Activated T-cell treated with anti-CD3 and anti-CD28 coated beads, Interleukin-2, amount 50 U/mL, for 1 hour (primary cell): ENCODE data around the gene TRPV6.

Experiments used
- DNase-seq: peaks from one replicate; pipeline ENCODE4 v3.0.0-alpha.2; 2020

The TRPV6 gene

GRCh38 chr7:142906643-142907042, 21.1 kb upstream of the TRPV6 start:
- DNase-seq, result no peak

GRCh38 chr7:142905759-142906158, 20.2 kb upstream of the TRPV6 start:
- DNase-seq, result no peak

GRCh38 chr7:142904128-142904527, 18.6 kb upstream of the TRPV6 start:
- DNase-seq, result no peak

DNA sequence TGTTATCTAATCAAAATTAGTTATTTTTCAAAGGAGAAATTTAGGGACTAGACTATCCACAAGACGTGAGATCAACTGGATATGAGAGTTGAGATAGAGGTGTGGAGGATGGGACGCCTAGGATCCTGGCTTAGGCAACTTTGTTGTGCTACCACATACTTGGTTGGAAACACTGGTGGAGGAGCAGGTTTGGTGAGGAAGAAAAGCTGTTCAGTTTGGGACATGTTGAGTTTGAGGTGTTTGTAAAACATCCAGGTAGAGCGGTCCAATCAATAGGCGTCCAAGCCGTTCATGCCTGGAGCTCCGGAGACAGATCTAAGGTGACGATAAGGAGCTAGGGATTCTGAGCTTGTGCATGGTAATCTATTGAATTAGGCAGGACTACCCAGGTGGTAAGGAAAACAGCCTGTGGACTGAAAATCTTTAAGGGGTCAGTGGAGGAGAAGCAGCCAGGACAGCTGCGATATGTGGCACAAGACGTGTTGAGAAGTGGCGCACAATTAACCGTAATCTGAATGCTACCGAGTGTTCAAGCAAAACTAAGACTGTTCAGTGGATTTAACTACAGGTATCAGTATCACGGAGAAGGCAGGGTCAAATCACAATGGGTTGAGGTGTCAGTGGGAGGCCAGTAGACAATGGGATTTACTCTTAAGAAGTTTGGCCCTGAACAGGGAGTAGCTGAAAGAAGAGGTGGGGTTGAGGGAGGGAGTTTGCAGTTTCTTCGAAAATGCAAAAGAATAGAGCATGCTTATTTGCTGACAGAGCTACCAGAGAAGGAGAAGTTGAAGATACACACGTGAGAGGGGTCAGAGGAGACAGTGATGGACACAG, 16.1 kb upstream of the TRPV6 start:
- no peak for DNase-seq

DNA sequence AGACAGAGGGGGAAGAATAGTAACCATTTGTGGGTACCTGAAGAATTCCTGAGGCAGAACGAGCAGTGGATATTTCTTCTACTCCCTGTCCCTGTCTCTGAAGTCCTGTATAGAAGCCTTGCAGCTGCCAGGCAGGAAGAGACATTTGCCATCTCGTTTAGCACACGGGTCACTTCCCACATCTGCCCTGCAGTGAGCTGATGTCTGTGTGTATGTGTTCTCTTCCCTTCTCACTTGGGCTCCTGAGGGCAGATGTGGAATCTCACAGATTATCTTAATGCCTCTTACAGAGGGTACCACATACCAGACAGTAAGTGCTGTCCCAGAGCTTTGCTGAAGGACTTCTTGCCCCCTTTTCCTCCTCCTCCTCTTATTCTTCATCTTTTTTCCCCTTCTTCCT, 14.1 kb upstream of the TRPV6 start:
- DNase-seq, result no peak

DNA sequence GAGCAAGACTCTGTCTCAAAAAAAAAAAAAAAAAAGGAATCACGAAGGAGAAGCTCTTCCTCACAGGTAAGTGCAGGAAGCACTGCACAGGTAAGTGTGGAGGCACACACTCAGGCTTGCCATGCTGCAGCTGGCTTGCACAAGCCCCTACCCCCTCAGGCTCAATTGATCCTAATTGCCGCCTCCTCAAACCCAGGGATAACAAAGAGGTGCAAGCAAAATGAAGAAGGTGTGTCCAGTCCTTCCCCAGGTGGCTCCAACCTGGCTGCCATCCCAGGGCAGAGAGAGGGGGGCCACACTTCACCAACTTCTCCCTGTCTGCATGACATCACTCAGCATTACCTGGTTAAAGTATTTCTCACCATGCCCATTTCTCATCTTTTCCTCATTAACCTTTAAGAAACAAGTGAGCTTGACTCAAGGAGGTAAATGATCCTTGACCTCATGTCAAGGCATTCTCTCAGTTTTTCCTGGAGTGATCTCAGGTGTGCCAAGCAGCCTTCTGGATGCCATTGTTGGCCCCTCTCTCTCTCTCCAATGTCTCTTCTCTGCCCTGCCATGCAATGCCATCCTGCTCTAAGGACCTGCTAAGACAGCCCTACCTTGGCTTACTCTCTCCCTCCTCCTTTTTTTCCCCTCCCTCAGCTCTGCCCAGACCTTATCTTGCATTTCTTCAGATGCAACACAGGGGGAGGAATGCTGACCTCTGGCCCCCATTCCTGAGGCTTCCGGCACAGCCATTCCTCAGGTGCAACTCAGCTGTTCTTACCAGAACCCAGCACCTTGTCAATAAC, 13.0 kb upstream of the TRPV6 start:
- no peak for DNase-seq

DNA sequence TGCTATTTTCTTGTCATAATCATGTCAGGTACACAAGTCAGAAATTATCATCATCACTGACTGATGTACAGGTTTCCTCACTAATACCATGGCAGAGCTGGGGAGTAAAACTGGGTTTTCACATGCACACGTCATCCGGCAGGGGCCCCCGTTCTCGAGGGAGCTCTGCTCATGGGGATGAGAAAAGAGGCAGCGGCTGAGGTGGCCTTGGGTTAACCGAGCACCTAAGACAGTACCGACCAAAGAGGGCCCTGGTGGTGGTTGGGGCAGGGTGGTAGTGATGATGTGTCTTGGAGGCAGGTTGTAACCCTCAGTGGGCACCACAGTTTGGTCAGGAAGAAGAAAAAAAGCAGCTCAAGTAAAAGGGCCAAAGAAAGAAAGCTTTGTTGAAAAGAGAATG, 12.1 kb upstream of the TRPV6 start:
- no peak for DNase-seq

DNA sequence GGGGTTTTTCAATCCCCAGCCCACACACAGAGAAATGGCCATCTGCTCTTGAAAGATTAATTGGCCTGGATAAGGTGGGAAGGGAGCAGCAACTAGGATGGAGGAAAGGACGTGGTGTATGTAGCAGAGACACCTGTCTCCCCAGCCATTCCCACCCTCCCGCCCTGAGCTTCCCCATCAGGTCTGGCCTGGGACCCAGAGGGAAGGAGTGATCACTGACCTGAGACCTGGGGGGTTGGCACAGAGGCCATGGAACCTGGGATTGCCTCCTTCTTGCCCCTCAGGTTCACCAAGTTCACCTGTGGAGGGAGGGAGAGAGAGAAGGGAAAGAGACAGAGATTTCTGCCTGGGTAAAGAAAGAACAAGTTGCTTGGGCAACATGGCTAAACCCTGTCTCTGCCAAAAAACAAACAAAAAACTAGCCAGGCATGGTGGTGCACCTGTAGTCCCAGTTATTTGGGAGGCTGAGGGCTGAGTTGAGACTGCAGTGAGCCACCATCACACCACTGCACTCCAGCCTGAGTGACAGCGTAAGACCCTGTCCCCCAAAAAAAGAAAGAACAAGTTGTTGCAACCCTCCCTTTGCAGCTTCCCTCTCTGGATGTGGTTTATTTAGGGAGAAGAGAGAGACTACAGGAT, 11.3 kb upstream of the TRPV6 start:
- DNase-seq, result no peak

DNA sequence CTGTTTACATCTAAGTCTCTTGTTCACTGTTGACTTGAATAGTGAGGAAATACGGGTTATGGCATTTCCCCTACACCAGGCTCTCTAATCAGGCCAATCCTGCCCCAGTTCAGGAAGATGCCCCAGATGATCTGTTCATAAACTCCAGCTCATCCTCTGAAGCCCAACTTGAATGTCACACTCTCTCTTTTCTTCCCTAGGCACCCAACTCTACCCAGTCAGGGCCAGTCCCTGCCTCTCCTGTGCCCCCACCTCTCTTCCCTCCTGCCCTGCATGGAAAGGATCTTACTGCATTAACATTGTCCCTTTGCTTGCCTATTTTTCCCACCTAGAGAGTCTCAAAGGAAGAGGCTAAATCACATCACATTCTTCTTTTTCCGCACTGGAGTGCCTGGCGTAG, 10.6 kb upstream of the TRPV6 start:
- DNase-seq, result no peak

GRCh38 chr7:142894985-142895593, 9.5 kb upstream of the TRPV6 start:
- no peak for DNase-seq

DNA sequence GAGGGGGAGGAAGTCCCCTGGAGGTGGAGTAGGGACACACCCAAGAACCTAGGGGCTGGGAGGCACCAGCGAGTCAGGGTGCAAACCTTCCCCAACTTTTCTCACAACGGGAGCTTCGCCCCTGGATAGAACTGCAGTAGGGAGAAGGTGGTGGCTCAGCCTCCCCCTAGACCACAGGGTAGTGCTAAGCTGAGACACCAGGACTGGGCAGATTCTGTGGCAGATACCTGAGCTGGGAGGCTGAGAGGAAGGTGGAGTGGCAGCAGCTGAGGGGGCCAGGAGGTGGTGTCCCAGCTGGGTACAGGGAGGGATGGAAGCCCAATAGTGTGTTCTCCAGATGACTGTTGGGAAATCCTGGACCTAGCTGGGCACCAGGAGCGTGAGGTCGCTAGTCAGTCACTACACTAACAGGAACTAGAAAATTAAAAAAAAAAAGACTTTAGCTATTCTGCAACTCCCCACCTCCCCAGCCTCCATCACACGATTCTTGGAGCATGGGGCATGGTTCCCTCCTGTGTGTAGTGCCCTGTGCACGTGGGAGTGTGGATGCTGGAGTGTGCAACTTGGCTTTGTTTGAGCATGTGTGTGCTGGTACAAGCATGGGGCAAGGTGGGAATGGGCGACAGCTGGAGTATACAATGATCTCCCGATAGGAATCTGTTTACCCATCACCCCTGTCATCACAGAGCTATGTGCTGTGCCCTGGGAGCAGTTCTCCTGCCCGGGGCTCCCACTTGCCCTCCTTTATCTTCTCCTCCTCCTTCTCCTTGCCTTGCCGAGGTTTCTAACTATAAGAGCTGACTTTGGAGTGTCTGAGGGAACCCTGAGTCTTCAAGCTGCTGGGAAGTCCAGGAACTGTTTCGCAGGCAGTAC, 8.8 kb upstream of the TRPV6 start:
- no peak for DNase-seq

DNA sequence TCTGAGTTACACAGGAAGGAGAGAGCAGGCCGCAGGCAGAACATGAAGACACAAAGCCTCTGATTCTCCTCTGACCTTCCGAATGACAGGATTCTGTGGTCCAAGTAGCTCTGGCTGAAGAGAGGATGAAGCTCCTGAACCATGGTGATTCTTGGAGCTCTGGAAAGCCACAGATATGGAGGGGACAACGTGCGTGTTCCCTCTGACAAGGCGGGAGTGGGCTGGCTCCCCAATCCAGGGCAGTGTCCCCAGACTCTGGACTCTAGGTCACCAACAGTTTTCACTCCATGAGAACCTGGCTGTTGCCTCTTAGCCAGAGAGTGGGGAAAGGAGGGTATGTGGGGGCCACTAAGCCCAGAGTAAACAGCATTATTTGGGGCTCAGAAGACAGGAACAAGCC, 7.4 kb upstream of the TRPV6 start:
- no peak for DNase-seq

DNA sequence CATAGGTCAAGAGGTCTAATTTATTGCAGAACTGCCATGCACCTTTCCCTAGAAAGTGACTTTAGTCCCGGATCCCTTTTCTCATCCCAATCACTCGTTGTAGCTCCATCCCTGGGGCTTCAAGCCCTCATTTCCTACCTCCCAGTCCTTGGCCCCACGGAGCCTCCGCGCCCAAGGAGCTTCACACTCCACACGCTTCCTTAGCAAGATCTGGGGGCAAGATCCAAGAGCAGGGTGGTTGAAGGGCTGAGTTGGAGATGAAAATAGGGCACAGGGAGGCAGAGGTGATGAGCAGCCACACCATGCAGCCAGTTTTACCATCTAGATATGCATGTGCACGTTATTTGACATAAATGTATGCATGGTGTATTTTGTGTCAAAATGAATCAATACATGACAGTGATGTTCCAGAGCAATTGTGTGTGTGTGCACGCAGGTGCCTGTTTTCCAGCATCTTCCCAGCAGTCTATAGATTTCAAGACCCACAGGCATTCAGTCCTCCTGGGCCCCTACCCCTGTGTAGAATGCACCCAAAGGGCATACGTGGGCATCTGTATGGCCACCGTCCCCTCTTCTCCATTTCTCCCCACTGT, 6.0 kb upstream of the TRPV6 start:
- no peak for DNase-seq

GRCh38 chr7:142890874-142891485, 5.4 kb upstream of the TRPV6 start:
- no peak for DNase-seq

- DNase-seq, result no peak
These were observed 4.3 kb upstream of the TRPV6 start for GRCh38 chr7:142889816-142890215.

DNA sequence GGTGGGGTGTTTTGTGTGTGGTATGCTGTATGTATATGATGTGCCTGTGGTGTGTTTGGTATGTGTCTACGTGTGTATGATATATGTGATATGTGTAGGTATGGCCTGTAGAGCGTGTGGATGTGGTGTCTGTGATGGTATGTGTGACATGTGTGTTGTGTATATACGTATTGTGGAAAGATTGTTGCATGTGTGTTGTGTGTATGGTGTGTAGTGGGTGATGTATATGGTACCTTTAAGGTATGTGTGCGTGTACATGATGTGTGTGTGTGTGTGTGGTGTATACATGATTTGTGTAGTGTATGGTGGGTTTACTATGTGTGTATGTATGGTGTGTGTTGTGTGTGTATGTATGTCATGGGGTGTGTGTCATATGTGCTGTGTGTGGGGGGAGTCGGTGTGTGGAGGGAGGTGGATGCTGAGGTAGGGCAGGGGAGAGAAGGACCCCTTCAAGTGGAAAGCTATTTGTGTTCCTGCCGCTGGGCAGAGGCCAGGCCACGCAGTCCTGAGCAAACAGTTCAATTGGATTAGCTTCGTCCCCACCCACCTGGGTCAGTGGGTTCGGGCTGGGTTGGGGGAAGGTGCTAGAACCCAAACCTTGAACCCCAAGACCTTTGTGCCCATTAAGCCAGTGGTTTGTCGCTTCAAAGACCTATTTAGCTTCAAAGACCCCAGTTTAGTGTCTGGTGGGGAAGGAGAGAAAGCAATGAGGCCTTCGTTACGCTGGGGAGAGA, 1.9 kb upstream of the TRPV6 start:
- DNase-seq, result no peak

DNA sequence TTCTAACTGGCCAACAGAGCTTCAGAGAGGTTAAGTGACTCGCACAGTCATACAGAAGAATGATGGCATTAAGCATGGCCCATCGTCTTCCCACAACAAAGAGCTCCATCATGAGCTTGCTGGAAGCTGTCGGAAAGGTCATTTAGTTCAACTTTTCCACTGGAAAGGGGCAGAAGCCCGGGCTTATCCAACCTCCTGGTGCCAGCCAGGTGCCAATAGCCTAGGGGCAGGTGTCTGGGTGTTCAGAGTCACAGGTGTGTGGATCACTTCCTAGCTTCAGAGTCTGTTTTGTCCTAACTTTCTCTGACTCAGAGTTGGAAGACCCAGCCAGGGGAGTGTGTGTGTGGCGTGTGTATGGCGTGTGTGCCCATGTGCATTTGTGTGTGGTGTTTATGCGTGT, 1.3 kb upstream of the TRPV6 start:
- no peak for DNase-seq

- DNase-seq, result no peak
These were observed 1.3 kb downstream of the TRPV6 start for GRCh38 chr7:142884286-142884640.

- DNase-seq, result no peak
These were observed 1.8 kb downstream of the TRPV6 start for GRCh38 chr7:142883571-142884285.

GRCh38 chr7:142883145-142883544, 2.4 kb downstream of the TRPV6 start:
- DNase-seq, result no peak
